Measurements from ENCODE around the gene RILPL1. TPM values are rescaled to one million over a fixed set of nuclear protein-coding genes. Genes with fewer than 3 reads are reported as not detected.

RILPL1 gene
- total and polyA plus RNA-seq, 2 of the 4 experiments (the other 2 are of a cell fraction) = 11.1 to 19.8 TPM

- peaks cover 0 to 7% of the 10 kb centered on the region in 2 experiments; a peak in 1 of 4 replicates for H3K79me1 ChIP-seq (ENCODE audit: low read depth in 1 of 2, low read length in 2 of 2)
- H2AK5ac ChIP-seq (ENCODE audit: low read depth, low read length) = no peak overlapping the region
- H4K20me1 ChIP-seq (ENCODE audit: insufficient read depth, low read length) = no peaks in the 10 kb centered on the region
- CTCF ChIA-PET = no interaction called here
- no peak for ATAC-seq (ENCODE audit: low read depth)
- no peak overlapping the region for H3K4ac ChIP-seq (ENCODE audit: low read depth, low read length)
- no peaks in the 10 kb centered on the region for H3K4me1 ChIP-seq (ENCODE audit: control insufficient read depth, insufficient read depth, low read length)
- H3K27ac ChIP-seq (ENCODE audit: insufficient read depth, low read length) = no peak overlapping the region
- H2BK20ac ChIP-seq (ENCODE audit: low read depth, low read length) = no peak overlapping the region
- TF ChIP-seq ELK1 (IDR thresholded peaks at IDR 0.05; ENCODE audit: borderline replicate concordance, low read depth, low read length) (no peak), FOS (IDR thresholded peaks at IDR 0.05; ENCODE audit: low read depth, low read length) (0 out of 2 replicates have a peak, but pooled peaks have one; percentile 19)
- dilution Hi-C loops (cut with HindIII; ENCODE audit: low sequenced_read_pairs, unreplicated experiment) (no loop called here), intact Hi-C loops (cut with micrococcal nuclease) (no loop called here), in situ Hi-C loops (cut with MboI; ENCODE audit: low sequenced_read_pairs) (no loop called here)
- H2AK9ac ChIP-seq (replicated peaks; ENCODE audit: low read depth, low read length, poor library complexity) = peak overlapping the region; percentile 40
- WGBS, 2 experiments (ENCODE audit: extremely low coverage in 2 of 2, insufficient read length in 1 of 2) = 90% methylated on average over 7 of the region's 18 CpGs; no CpG with 5 or more reads in 1 of the 2 experiments
- no peak overlapping the region for H4K91ac ChIP-seq (ENCODE audit: insufficient read depth, low read depth, low read length)
- no peak overlapping the region for H2BK15ac ChIP-seq (ENCODE audit: low read depth, low read length)
- H3K4me2 ChIP-seq (ENCODE audit: low read depth, low read length) = no peak overlapping the region
- no peak overlapping the region for H2BK120ac ChIP-seq (ENCODE audit: low read depth, low read length)
- H3K27me3 ChIP-seq (ENCODE audit: control insufficient read depth, insufficient read depth, low read length) = no peaks in the 10 kb centered on the region
- no peak overlapping the region for H3K14ac ChIP-seq (replicated peaks; ENCODE audit: low read depth, low read length)
- H3K9me3 ChIP-seq (ENCODE audit: control insufficient read depth, insufficient read depth, low read length) = no peaks in the 10 kb centered on the region
- no peak overlapping the region for H3K23ac ChIP-seq (ENCODE audit: low read depth, low read length)
- 0 out of 2 replicates have a peak, but pooled peaks cover 5% of the 10 kb centered on the region for H3K9me1 ChIP-seq (ENCODE audit: insufficient read depth, low read length)
- H3K18ac ChIP-seq (ENCODE audit: low read depth, low read length) = no peak overlapping the region
- no peak overlapping the region for H4K5ac ChIP-seq (ENCODE audit: low read depth, low read length)
- H3K56ac ChIP-seq (ENCODE audit: extremely low read depth, insufficient read depth, low read length) = no peak overlapping the region
- no peak overlapping the region for H3K4me3 ChIP-seq (ENCODE audit: insufficient read depth, low read depth, low read length)
- no peak overlapping the region for H3K9ac ChIP-seq (ENCODE audit: low read depth, low read length)
- no peak overlapping the region for H2BK5ac ChIP-seq (ENCODE audit: low read depth, low read length, poor library complexity, severe bottlenecking)
- no peak overlapping the region for H4K8ac ChIP-seq (ENCODE audit: low read depth in 2 of 2, low read length in 2 of 2)
- H2AFZ ChIP-seq (replicated peaks; ENCODE audit: low read length, poor library complexity) = no peak overlapping the region
- DNase-seq = no peak
- no TSS peak for BruUV-seq (replicated peaks)
- peaks cover 24% of the 10 kb centered on the region for H3K36me3 ChIP-seq (ENCODE audit: control insufficient read depth, insufficient read depth, low read length)
- POLR2A ChIA-PET (ENCODE audit: unreplicated experiment) = no interaction called here
Measured at GRCh38 chr12:123483602-123484248, 49.8 kb downstream of the RILPL1 start.
